Aortic smooth muscle cell (primary cell): ENCODE data around the gene GADD45B. TPM values are rescaled to one million over a fixed set of nuclear protein-coding genes. Genes with fewer than 3 reads are reported as not detected.

ENCODE experiments used
- total RNA-seq: library from RNA; depleted of rRNA; stranded (reverse); fragments of >200 nt; gene quantifications from 2 replicates; pipeline ENCODE4 v1.2.3, GENCODE V29; 2014

GADD45B gene, protein sequence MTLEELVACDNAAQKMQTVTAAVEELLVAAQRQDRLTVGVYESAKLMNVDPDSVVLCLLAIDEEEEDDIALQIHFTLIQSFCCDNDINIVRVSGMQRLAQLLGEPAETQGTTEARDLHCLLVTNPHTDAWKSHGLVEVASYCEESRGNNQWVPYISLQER
- 14.8 and 28.1 TPM in 2 replicates for total RNA-seq

GRCh38 chr19:2475702-2476450, at the start of gene GADD45B:
Gene GADD45B, plus strand, starts transcription at chr19:2476127. Its CDS starts 232 bp downstream, at chr19:2476359.

GRCh38 chr19:2427429-2428320, 48.3 kb upstream of the GADD45B start, which contains the start of gene TIMM13:
Gene TIMM13, minus strand, starts transcription at chr19:2427586. Its CDS starts 53 bp downstream, at chr19:2427533.

Other genes starting within 250 kb of the GADD45B start
- gene PLEKHJ1, start 239.8 kb upstream of the GADD45B start, total RNA-seq, result 44.6 and 51.4 TPM in 2 replicates
- 24.7 and 40.2 TPM in 2 replicates for gene SF3A2, start 239.3 kb upstream of the GADD45B start, total RNA-seq
- 0.92 and 0.93 TPM in 2 replicates for gene AMH, start 226.8 kb upstream of the GADD45B start, total RNA-seq
- not detected in 2 replicates for gene JSRP1, start 219.7 kb upstream of the GADD45B start, total RNA-seq
- gene PEAK3, start 194.0 kb upstream of the GADD45B start, total RNA-seq, result not detected in 2 replicates
- gene LINGO3, start 168.0 kb upstream of the GADD45B start, total RNA-seq, result not detected in 2 replicates
- 74.2 and 99.2 TPM in 2 replicates for gene LSM7, start 147.5 kb upstream of the GADD45B start, total RNA-seq
- gene SPPL2B, start 147.4 kb upstream of the GADD45B start, total RNA-seq, result 29.8 and 31.2 TPM in 2 replicates
- not detected in 2 replicates for gene TMPRSS9, start 115.9 kb upstream of the GADD45B start, total RNA-seq
- gene TIMM13, start 48.5 kb upstream of the GADD45B start, total RNA-seq, result 29.0 and 34.5 TPM in 2 replicates
- gene LMNB2, start 19.2 kb upstream of the GADD45B start, total RNA-seq, result 41.9 and 80.5 TPM in 2 replicates
- under 0.01 and 0.12 TPM in 2 replicates for gene GNG7, start 226.6 kb downstream of the GADD45B start, total RNA-seq
- gene DIRAS1, start 245.2 kb downstream of the GADD45B start, total RNA-seq, result 0.66 and 2.9 TPM in 2 replicates